Sigmoid colon (tissue), 7 donors: ENCODE results near the gene TRNP1. TPM values are rescaled to one million over a fixed set of nuclear protein-coding genes. Genes with fewer than 3 reads are reported as not detected.

Experiments used
- DNase-seq: peaks from one replicate; pipeline ENCODE4 v3.0.0-alpha.2; 2019
- H3K27ac ChIP-seq, 4 donors: fragments of 200-600 bp; sonication (generic); one replicate each; pipeline ENCODE4 v1.5.1; 2016 to 2019; ENCODE audit warnings: mild to moderate bottlenecking in 1 of 4
- H3K27me3 ChIP-seq, 3 donors: fragments of 200-600 bp; sonication (generic); one replicate each; pipeline ENCODE4 v1.5.1; 2019; ENCODE audit warnings: mild to moderate bottlenecking in 1 of 3
- H3K36me3 ChIP-seq, 4 donors: fragments of 200-600 bp; sonication (generic); one replicate each; pipeline ENCODE4 v1.5.1; 2016 to 2019
- H3K4me1 ChIP-seq, 4 donors: fragments of 200-600 bp; sonication (generic); one replicate each; pipeline ENCODE4 v1.5.1; 2017 to 2019
- H3K4me3 ChIP-seq, 4 donors: fragments of 200-600 bp; sonication (generic); one replicate each; pipeline ENCODE4 v1.5.1; 2017 to 2019; ENCODE audit warnings: mild to moderate bottlenecking in 2 of 4, moderate library complexity in 1 of 4
- H3K9me3 ChIP-seq, 4 donors: fragments of 200-600 bp in 3 of 4; sonication (generic) in 3 of 4; one replicate each; pipeline versions ENCODE4 v1.5.1 to v1.6.1; 2013 to 2019
- EP300 ChIP-seq, 4 donors: sonication (generic); formaldehyde crosslinking; IDR thresholded peaks; one replicate each; pipeline ENCODE4 v1.6.1; 2017; ENCODE audit warnings: antibody characterized with exemption in 4 of 4
- POLR2A ChIP-seq, 2 donors: fragments of 450-650 bp; IDR thresholded peaks; one replicate each; pipeline ENCODE4 v1.6.1; 2016; ENCODE audit warnings: antibody characterized with exemption in 2 of 2, mild to moderate bottlenecking in 2 of 2, moderate library complexity in 2 of 2
- POLR2AphosphoS5 ChIP-seq, 4 donors: sonication (generic); formaldehyde crosslinking; IDR thresholded peaks; one replicate each; pipeline ENCODE4 v1.6.1; 2017; ENCODE audit warnings: antibody characterized with exemption in 4 of 4
- WGBS, 2 donors: extraction: QIAGEN DNeasy Blood & Tissue Kit; methylation state at CpG; one replicate each; pipeline ENCODE4 v1.1.7; 2013; 5-methylcytosine and 5-hydroxymethylcytosine counted together
- intact Hi-C: fragments of 100-400 bp; cut with DNase I; formaldehyde crosslinking; loops from one replicate; pipeline ENCODE4 v1.15.1; 2023
- polyA plus RNA-seq, 3 donors: library from polyadenylated mRNA; stranded (reverse); fragments of 200-250 nt; gene quantifications; one replicate each; pipeline ENCODE4 v1.2.3, GENCODE V29; 2013
- total RNA-seq, 4 donors: library from RNA; depleted of rRNA; stranded (reverse); fragments of >200 nt; gene quantifications; one replicate each; pipeline ENCODE4 v1.1.0, GENCODE V29; 2016
- TF ChIP-seq, protein P1 (sequence below), 4 experiments: fragments of 450-650 bp in 3 of 4; fragments of 200-600 bp in 1 of 4; IDR thresholded peaks; one replicate each; pipeline ENCODE4 v1.5.1; 2016 to 2019; ENCODE audit warnings: antibody characterized with exemption in 4 of 4, mild to moderate bottlenecking in 3 of 4, moderate library complexity in 2 of 4
- donor health status: healthy with polysubstance abuse.
- donor health status: Bipolar disorder and iron deficiency.
- donor health status: healthy.

TRNP1 gene
- total and polyA plus RNA-seq, 7 donors, result 3.0 to 29.6 (median 15.5) TPM

DNA sequence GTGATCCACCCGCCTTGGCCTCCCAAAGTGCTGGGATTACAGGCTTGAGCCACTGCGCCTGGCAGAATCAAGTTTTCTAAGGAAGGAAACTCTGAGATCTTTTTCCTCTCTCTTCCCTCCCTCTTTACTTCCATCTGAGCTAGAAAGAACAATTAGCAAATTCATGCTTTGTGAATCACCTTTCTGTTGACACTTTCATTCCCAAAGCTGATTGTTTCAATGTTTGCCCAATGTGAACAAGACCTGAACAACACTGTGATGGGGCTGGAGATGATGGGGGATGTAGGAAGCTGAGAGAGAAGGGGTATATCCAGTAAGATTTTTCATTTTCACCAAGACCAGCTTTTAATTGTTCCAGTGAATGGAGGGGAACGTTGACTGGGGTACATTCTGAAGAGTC is 24.8 kb downstream of the TRNP1 start:
- H3K27me3 ChIP-seq, result no peaks in the 10 kb centered on the region
- H3K4me1 ChIP-seq, result peaks cover 0 to 2% (median under 1%) of the 10 kb centered on the region in 4 donors
- H3K36me3 ChIP-seq, result no peaks in the 10 kb centered on the region
- intact Hi-C loops, result no loop called here
- DNase-seq, result no peak
- WGBS, 2 donors, result 87 to 90% methylated on average over 3 of the region's 3 CpGs
- no peak for TF ChIP-seq EP300 (IDR thresholded peaks at IDR 0.05)
- no peak for TF ChIP-seq POLR2A (IDR thresholded peaks at IDR 0.05)
- TF ChIP-seq, protein P1, sequence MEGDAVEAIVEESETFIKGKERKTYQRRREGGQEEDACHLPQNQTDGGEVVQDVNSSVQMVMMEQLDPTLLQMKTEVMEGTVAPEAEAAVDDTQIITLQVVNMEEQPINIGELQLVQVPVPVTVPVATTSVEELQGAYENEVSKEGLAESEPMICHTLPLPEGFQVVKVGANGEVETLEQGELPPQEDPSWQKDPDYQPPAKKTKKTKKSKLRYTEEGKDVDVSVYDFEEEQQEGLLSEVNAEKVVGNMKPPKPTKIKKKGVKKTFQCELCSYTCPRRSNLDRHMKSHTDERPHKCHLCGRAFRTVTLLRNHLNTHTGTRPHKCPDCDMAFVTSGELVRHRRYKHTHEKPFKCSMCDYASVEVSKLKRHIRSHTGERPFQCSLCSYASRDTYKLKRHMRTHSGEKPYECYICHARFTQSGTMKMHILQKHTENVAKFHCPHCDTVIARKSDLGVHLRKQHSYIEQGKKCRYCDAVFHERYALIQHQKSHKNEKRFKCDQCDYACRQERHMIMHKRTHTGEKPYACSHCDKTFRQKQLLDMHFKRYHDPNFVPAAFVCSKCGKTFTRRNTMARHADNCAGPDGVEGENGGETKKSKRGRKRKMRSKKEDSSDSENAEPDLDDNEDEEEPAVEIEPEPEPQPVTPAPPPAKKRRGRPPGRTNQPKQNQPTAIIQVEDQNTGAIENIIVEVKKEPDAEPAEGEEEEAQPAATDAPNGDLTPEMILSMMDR (IDR thresholded peaks at IDR 0.05), result no peak
- TF ChIP-seq POLR2AphosphoS5 (IDR thresholded peaks at IDR 0.05), result no peak
- H3K9me3 ChIP-seq, result no peaks in the 10 kb centered on the region
- no peak overlapping the region for H3K4me3 ChIP-seq
- H3K27ac ChIP-seq, result no peak overlapping the region

GRCh38 chr1:27021354-27022031 is 28.0 kb downstream of the TRNP1 start:
- Histone ChIP-seq H3K27ac (no peak overlapping the region), H3K27me3 (no peaks in the 10 kb centered on the region), H3K4me1 (no peaks in the 10 kb centered on the region), H3K9me3 (no peaks in the 10 kb centered on the region), H3K36me3 (no peaks in the 10 kb centered on the region), H3K4me3 (no peak overlapping the region)
- no peak for DNase-seq
- TF ChIP-seq POLR2AphosphoS5 (IDR thresholded peaks at IDR 0.05), result no peak
- TF ChIP-seq EP300 (IDR thresholded peaks at IDR 0.05), result no peak
- TF ChIP-seq, protein P1 (IDR thresholded peaks at IDR 0.05), result no peak
- TF ChIP-seq POLR2A (IDR thresholded peaks at IDR 0.05), result no peak
- 19 to 55% methylated on average over 9 of the region's 9 CpGs for whole genome bisulfite sequencing, 2 donors
- intact Hi-C loops, result no loop called here

GRCh38 chr1:27025718-27026117 is 32.2 kb downstream of the TRNP1 start:
- 93 to 95% methylated on average over 4 of the region's 4 CpGs for WGBS, 2 donors
- Histone ChIP-seq H3K9me3 (no peaks in the 10 kb centered on the region), H3K27ac (no peak overlapping the region), H3K27me3 (no peaks in the 10 kb centered on the region), H3K36me3 (no peaks in the 10 kb centered on the region), H3K4me3 (no peak overlapping the region), H3K4me1 (peaks cover 0 to 16% (median 15%) of the 10 kb centered on the region in 4 donors)
- no peak for DNase-seq
- TF ChIP-seq POLR2AphosphoS5 (IDR thresholded peaks at IDR 0.05) (no peak), POLR2A (IDR thresholded peaks at IDR 0.05) (no peak), EP300 (IDR thresholded peaks at IDR 0.05) (no peak)
- TF ChIP-seq, protein P1 (IDR thresholded peaks at IDR 0.05), result no peak
- intact Hi-C loops, result no loop called here

DNA sequence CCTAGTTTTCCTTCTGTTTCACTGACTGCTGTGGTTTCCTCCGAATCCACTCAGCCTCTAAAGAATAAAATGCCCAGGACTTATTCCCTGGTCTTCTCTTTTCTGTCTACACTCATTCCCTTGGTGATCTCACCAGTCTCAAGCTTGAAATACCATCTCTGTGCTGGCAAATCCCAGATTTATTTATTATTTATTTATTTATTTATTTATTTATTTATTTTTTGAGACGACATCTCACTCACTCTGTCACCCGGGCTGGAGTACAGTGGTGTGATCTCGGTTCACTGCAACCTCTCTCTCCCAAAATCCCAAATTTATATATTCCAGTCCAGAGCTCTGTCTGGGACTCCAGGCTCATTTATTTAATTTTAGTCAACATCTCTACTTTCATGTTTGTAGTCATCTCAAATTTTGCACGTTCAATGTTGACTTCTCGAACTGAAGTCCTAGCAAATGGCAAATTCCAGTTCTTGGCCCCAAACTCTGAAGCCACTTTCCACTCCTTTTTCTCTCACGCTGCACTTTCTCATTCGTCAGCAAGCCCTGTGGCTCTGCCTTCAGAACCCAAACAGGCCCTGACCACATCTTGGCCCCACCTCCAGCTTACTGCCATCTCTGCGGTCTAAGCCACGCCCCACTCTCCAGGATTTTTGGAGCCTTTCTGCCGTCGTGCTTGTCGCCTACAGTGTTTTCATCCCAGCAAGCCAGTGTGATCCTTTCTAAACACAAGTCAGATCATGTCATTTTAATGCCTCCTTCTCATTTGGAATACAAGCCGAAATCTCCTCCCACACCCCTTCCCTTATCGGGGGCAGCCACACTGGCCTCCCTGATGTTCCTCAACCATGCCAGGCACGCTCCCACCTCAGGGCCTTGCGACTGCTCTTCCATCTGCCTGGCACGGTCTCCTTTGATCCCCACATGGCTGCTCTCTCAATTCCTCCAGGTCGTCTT is 33.4 kb downstream of the TRNP1 start:
- no peak for DNase-seq
- intact Hi-C loops, result no loop called here

More for the DNA sequence above, 33.4 kb downstream of the TRNP1 start:
- WGBS, 2 donors, result 74 to 76% methylated on average over 19 of the region's 19 CpGs
- H3K27ac ChIP-seq, result peak overlapping the region; percentile 42 to 66 (median 57)
- no peak for TF ChIP-seq EP300 (IDR thresholded peaks at IDR 0.05)
- no peak for TF ChIP-seq POLR2AphosphoS5 (IDR thresholded peaks at IDR 0.05)
- TF ChIP-seq POLR2A (IDR thresholded peaks at IDR 0.05), result no peak
- TF ChIP-seq, protein P1 (IDR thresholded peaks at IDR 0.05), result no peak
- H3K27me3 ChIP-seq, result no peaks in the 10 kb centered on the region
- no peaks in the 10 kb centered on the region for H3K9me3 ChIP-seq
- no peaks in the 10 kb centered on the region for H3K36me3 ChIP-seq
- no peak overlapping the region for H3K4me3 ChIP-seq
- peaks cover 0 to 25% (median 24%) of the 10 kb centered on the region in 4 donors for H3K4me1 ChIP-seq
